Heart left ventricle (tissue), 16 donors: Measurements from ENCODE around the gene HOXB8. TPM values are rescaled to one million over a fixed set of nuclear protein-coding genes. Genes with fewer than 3 reads are reported as not detected.
A peak's percentile ranks its signal among the peaks of the same experiment; 100 is the strongest.

Experiments
- ATAC-seq, 4 donors: fragments of 200-7000 bp; cut with Tn5 transposase; one replicate each; pipeline ENCODE4 v1.9.1; 2020 to 2022; ENCODE audit warnings: moderate library complexity in 4 of 4, mild to moderate bottlenecking in 3 of 4, moderate number of reproducible peaks in 1 of 4
- DNase-seq, 5 donors: peaks; one replicate each; pipeline ENCODE4 v3.0.0-alpha.2; 2020
- H3K27ac ChIP-seq, 12 donors: fragments of 200-600 bp; sonication (generic) in 4 of 12; one replicate each; pipeline versions ENCODE4 v1.5.0 to v1.8.0; 2016 to 2022; ENCODE audit warnings: mild to moderate bottlenecking in 2 of 12
- H3K27me3 ChIP-seq, 9 donors: fragments of 200-600 bp; sonication (generic) in 2 of 9; one replicate each; pipeline versions ENCODE4 v1.5.1 to v1.8.0; 2016 to 2022; ENCODE audit warnings: mild to moderate bottlenecking in 3 of 9
- H3K36me3 ChIP-seq, 9 donors: fragments of 200-600 bp; sonication (generic) in 2 of 9; one replicate each; pipeline versions ENCODE4 v1.5.0 to v1.8.0; 2018 to 2022; ENCODE audit warnings: mild to moderate bottlenecking in 2 of 9
- H3K4me1 ChIP-seq, 12 donors: fragments of 200-600 bp; sonication (generic) in 4 of 12; one replicate each; pipeline versions ENCODE4 v1.5.0 to v1.8.0; 2016 to 2022; ENCODE audit warnings: mild to moderate bottlenecking in 3 of 12
- H3K4me3 ChIP-seq, 12 donors: fragments of 200-600 bp; sonication (generic) in 4 of 12; one replicate each; pipeline versions ENCODE4 v1.5.0 to v1.8.0; 2017 to 2022; ENCODE audit warnings: mild to moderate bottlenecking in 9 of 12, moderate library complexity in 4 of 12
- H3K9me3 ChIP-seq, 12 donors: fragments of 200-600 bp; sonication (generic) in 4 of 12; one replicate each; pipeline versions ENCODE4 v1.5.0 to v1.8.0; 2016 to 2022; ENCODE audit warnings: mild to moderate bottlenecking in 1 of 12
- POLR2A ChIP-seq, 2 donors: fragments of 450-650 bp; IDR thresholded peaks; one replicate each; pipeline ENCODE4 v1.6.1; 2017; ENCODE audit warnings: antibody characterized with exemption in 2 of 2, mild to moderate bottlenecking in 2 of 2, moderate library complexity in 2 of 2
- WGBS, 4 donors: extraction: QIAGEN DNeasy Blood & Tissue Kit in 2 of 4; methylation state at CpG; one replicate each; pipeline versions ENCODE4 v1.1.5 to v1.1.7; 2013 to 2018; 5-methylcytosine and 5-hydroxymethylcytosine counted together
- intact Hi-C, 10 donors: fragments of 100-400 bp; cut with DNase I; formaldehyde crosslinking; loops; one replicate each; pipeline versions ENCODE4 v1.11.1 to v1.14.2; 2022
- polyA plus RNA-seq, 2 donors: library from polyadenylated mRNA; stranded (reverse); fragments of 200-250 nt; gene quantifications; one replicate each; pipeline ENCODE4 v1.2.3, GENCODE V29; 2013
- total RNA-seq, 9 donors: library from RNA; depleted of rRNA in 2 of 9; stranded (reverse); fragments of >200 nt in 2 of 9; fragmentation: NEBNext Ultra II Directional in 3 of 9; extraction: Animal tissue kit (Norgen Biotek cat#: 25700) in 3 of 9; gene quantifications; one replicate each; pipeline versions ENCODE4 v1.1.0 to v1.2.4, GENCODE V29; 2016 to 2023
- TF ChIP-seq, protein P1 (sequence below), 12 donors: fragments of 200-600 bp; sonication (generic) in 4 of 12; IDR thresholded peaks; one replicate each; pipeline versions ENCODE4 v1.5.0 to v1.8.0; 2018 to 2022; ENCODE audit warnings: antibody characterized with exemption in 12 of 12, mild to moderate bottlenecking in 5 of 12
- donor health status: ischemic (EF 13 %, LVEDD 7.1; RV severe dilation, severe dysfunction).
- donor health status: healthy with polysubstance abuse.
- donor health status: DM: no; HTN: yes; CAD: no.
- donor health status: DM: no; HTN: no; CAD: no.
- donor health status: ischemic (EF 25% LVEDD 6.9; RV normal size, moderate dysfunction).
- donor health status: ischemic (EF 25% LVEDD 5.7; RV mildly dilated, moderate dysfunction).
- donor health status: healthy.
- donor health status: DM: yes; HTN: yes; CAD: no.
- donor health status: ischemic (EF 35%, LVEDD 5.7; RV mildly dilated, moderate dysfunction).
- donor health status: nonischemic (EF 11% LVEDD 7.7; RV severe dilation, severe dysfunction).
- donor health status: DM: yes; HTN: yes; CAD: no.
- donor health status: PGD.
- donor health status: ischemic (EF 29% LVEDD 5.4; RV normal size, mild dysfunction).
- donor health status: nonischemic (EF 23%, LVEDD 6.1; RV moderate dilation, normal function).

Gene HOXB8
- total and polyA plus RNA-seq, 11 donors = not detected

DNA sequence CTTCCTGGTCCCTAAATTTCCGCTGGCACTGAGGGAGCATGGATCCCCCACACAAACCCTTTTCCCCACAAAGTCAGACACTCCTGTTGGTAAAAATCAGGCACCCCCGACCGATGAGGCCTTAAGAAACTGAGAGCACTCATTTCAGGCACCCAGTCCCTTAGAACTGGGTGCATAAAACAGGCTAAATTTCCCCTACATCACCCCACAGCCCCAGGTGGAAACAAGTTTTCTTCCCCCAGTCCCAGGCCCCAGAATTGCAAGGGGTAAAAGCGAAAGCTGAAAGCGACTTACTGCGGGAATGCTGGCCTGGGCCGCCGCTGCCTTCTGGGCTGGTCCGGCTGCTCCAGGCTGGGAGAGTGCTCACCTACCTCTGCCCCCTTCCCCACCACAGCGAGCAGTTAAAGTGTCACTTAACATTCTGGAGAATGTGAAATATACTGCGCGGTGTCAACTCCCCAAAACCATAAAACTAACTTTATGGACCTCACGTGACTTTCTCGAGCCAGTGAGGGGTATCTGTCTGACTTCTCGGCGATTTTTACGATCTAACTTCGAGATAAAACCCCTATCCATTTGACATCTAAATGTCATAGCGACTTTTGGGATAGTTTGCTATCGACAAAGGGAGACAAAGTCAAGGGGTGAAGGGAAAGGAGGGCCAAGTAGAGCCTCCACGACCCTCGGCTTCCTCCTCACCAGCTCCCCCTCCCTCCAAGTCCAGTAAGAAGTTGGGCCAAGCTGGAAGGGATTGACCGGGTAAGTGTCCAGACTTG, 25.1 kb downstream of the HOXB8 start, which contains the start of gene HOXB3:
TSS of gene HOXB3 (minus strand) at position 411 of the 776 bp plus-strand sequence. CDS start 37,767 bp downstream, outside the sequence.
- Histone ChIP-seq H3K4me1 (peaks cover 0 to 50% (median 12%) of the 10 kb centered on the region in 12 donors), H3K9me3 (no peaks in the 10 kb centered on the region), H3K36me3 (no peaks in the 10 kb centered on the region), H3K27ac (peak within 1 kb of the TSS in 1 of 12 donors; percentile 97), H3K4me3 (no peak within 1 kb of the TSS), H3K27me3 (peaks cover 52 to 100% (median 91%) of the 10 kb centered on the region in 9 donors)
- intact Hi-C loops = loop anchor here in 4 of 10 donors (5.0 kb wide), 3 partner anchors 238 to 253 kb away; no protein-coding TSS in a partner anchor
- WGBS, 4 donors = 37 to 62% (median 53%) methylated on average over 22 to 23 of the region's 23 CpGs
- no peak for DNase-seq
- no peak for ATAC-seq
- TF ChIP-seq, protein P1, sequence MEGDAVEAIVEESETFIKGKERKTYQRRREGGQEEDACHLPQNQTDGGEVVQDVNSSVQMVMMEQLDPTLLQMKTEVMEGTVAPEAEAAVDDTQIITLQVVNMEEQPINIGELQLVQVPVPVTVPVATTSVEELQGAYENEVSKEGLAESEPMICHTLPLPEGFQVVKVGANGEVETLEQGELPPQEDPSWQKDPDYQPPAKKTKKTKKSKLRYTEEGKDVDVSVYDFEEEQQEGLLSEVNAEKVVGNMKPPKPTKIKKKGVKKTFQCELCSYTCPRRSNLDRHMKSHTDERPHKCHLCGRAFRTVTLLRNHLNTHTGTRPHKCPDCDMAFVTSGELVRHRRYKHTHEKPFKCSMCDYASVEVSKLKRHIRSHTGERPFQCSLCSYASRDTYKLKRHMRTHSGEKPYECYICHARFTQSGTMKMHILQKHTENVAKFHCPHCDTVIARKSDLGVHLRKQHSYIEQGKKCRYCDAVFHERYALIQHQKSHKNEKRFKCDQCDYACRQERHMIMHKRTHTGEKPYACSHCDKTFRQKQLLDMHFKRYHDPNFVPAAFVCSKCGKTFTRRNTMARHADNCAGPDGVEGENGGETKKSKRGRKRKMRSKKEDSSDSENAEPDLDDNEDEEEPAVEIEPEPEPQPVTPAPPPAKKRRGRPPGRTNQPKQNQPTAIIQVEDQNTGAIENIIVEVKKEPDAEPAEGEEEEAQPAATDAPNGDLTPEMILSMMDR (IDR thresholded peaks at IDR 0.05) = no peak
- TF ChIP-seq POLR2A (IDR thresholded peaks at IDR 0.05) = no peak

DNA sequence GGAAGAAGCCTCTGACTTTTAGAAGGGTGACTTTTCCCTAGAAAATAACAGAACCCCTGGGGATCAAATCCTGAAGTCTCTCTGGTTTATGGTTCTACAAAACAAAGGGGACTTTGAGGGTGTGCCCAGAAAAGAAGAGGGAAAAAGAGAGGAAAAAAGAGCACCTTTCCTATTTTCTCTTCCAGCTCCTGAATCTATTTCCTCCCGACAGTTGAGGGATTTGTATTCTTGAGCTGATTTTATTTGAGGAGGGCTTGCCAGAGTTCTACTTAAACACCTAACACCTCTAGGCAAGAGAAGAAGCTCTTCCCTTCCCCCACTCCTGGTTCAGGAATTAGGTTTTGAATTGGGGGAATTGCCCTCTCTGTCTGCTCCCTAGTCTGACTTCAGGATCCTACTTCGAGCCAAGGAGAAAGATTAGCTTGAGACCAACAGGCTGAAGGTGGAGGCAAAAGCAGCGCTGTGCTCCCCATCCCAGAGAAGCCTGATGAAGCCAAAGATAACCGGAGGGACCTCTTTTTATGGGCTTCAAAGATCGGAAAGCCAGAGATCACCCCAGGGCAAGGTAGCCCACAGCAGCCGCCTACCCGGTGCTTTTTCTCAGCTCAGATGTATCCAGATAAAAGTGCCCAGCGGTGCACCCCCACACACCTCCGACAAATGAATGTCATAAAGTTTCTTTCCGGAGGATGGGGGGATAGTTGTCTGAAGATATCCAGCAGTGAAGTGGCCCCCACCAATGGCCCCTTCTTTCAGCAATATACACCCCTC, 25.8 kb downstream of the HOXB8 start:
- TF ChIP-seq, protein P1 (IDR thresholded peaks at IDR 0.05) = no peak
- no peak for TF ChIP-seq POLR2A (IDR thresholded peaks at IDR 0.05)
- Histone ChIP-seq H3K27me3 (peaks cover 49 to 100% (median 91%) of the 10 kb centered on the region in 9 donors), H3K27ac (peak overlapping the region in 1 of 12 donors; percentile 97), H3K36me3 (no peaks in the 10 kb centered on the region), H3K4me1 (peaks cover 0 to 53% (median 13%) of the 10 kb centered on the region in 12 donors), H3K4me3 (no peak overlapping the region), H3K9me3 (no peaks in the 10 kb centered on the region)
- ATAC-seq = no peak
- WGBS, 4 donors = 17 to 50% (median 39%) methylated on average over 10 of the region's 10 CpGs
- no peak for DNase-seq
- intact Hi-C loops = no loop called here

DNA sequence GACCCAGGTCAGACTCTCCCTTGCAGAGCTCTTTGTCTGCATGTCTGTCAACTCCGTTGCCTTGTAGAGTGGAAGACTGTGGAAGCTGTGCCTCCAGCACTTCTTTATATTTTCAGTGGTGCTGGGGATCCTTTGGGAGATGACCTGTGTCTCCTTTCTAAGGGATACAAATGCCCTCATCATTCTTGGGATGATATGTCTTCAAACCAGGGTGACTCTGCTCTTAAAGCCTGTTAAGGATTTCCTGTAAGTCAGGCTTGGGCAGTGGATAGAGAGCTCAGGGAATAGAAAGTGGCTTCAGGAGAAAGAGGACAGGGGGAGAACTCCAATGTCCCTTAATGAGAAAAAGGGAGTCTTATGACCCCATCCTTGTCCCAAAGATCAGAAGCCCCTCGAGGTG, 26.6 kb downstream of the HOXB8 start:
- Histone ChIP-seq H3K27ac (peak overlapping the region in 1 of 12 donors; percentile 97), H3K27me3 (peaks cover 47 to 100% (median 93%) of the 10 kb centered on the region in 9 donors), H3K4me3 (no peak overlapping the region), H3K4me1 (peaks cover 0 to 48% (median 13%) of the 10 kb centered on the region in 12 donors), H3K36me3 (no peaks in the 10 kb centered on the region), H3K9me3 (no peaks in the 10 kb centered on the region)
- ATAC-seq = no peak
- no peak for DNase-seq
- intact Hi-C loops = no loop called here
- WGBS, 4 donors = 28 to 46% (median 37%) methylated on average over 2 of the region's 2 CpGs
- no peak for TF ChIP-seq POLR2A (IDR thresholded peaks at IDR 0.05)
- TF ChIP-seq, protein P1 (IDR thresholded peaks at IDR 0.05) = no peak

DNA sequence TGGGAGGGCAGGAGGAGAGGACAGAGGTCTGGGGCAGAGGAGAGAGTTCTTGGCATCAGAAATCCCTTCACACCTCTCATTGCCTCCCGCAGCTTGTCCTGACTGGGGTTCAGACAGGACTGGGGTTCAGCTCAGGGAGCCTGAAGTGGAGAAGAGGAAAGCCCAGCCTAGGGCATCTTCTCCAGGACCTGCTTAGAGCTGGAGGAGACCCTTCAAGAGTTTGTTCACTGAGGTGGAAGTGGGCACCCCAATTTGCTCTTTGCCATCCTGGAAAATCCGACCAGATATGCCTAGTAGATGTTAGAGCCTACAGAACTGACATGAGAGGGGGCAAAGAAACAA, 27.0 kb downstream of the HOXB8 start:
- Histone ChIP-seq H3K4me1 (peaks cover 0 to 43% (median 13%) of the 10 kb centered on the region in 12 donors), H3K27me3 (peaks cover 44 to 100% (median 93%) of the 10 kb centered on the region in 9 donors), H3K9me3 (no peaks in the 10 kb centered on the region), H3K4me3 (no peak overlapping the region), H3K36me3 (no peaks in the 10 kb centered on the region), H3K27ac (peak overlapping the region in 1 of 12 donors; percentile 97)
- ATAC-seq = no peak
- DNase-seq = no peak
- TF ChIP-seq, protein P1 (IDR thresholded peaks at IDR 0.05) = no peak
- TF ChIP-seq POLR2A (IDR thresholded peaks at IDR 0.05) = no peak
- 31 to 59% (median 44%) methylated on average over 2 of the region's 2 CpGs for WGBS, 4 donors
- intact Hi-C loops = no loop called here
